Measurements from ENCODE around the gene PMM2.

Gene PMM2

DNA sequence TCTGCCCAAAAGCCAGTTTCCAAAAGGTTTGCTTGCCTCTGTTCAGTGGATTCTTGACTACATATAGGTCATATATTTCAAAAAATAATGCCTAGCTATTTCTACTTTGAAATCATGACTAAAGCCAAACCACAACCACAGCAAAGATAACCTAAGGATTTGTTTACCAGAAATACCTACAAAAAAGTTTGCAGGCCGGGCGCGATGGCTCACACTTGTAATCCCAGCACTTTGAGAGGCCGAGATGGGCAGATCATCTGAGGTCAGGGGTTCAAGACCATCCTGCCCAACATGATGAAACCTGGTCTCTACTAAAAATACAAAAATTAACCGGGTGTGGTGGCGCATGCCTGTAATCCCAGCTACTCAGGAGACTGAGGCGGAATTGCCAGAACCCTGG, 56.0 kb downstream of the PMM2 start:
- no peak for TF ChIP-seq SIN3A (IDR thresholded peaks at IDR 0.05; ENCODE audit: borderline replicate concordance, insufficient read depth, low read length)
- no peak for TF ChIP-seq FOXP2 (optimal IDR thresholded peaks at IDR 0.05; ENCODE audit: borderline replicate concordance, extremely low read depth, extremely low read length, insufficient read depth)
- TF ChIP-seq, protein P1, sequence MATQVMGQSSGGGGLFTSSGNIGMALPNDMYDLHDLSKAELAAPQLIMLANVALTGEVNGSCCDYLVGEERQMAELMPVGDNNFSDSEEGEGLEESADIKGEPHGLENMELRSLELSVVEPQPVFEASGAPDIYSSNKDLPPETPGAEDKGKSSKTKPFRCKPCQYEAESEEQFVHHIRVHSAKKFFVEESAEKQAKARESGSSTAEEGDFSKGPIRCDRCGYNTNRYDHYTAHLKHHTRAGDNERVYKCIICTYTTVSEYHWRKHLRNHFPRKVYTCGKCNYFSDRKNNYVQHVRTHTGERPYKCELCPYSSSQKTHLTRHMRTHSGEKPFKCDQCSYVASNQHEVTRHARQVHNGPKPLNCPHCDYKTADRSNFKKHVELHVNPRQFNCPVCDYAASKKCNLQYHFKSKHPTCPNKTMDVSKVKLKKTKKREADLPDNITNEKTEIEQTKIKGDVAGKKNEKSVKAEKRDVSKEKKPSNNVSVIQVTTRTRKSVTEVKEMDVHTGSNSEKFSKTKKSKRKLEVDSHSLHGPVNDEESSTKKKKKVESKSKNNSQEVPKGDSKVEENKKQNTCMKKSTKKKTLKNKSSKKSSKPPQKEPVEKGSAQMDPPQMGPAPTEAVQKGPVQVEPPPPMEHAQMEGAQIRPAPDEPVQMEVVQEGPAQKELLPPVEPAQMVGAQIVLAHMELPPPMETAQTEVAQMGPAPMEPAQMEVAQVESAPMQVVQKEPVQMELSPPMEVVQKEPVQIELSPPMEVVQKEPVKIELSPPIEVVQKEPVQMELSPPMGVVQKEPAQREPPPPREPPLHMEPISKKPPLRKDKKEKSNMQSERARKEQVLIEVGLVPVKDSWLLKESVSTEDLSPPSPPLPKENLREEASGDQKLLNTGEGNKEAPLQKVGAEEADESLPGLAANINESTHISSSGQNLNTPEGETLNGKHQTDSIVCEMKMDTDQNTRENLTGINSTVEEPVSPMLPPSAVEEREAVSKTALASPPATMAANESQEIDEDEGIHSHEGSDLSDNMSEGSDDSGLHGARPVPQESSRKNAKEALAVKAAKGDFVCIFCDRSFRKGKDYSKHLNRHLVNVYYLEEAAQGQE (IDR thresholded peaks at IDR 0.05; ENCODE audit: insufficient read depth in 1 of 2, low read depth in 2 of 2, low read length in 2 of 2) = no peak
- TF ChIP-seq POLR2AphosphoS5 (IDR thresholded peaks at IDR 0.05; ENCODE audit: low read depth, low read length) = no peak
- no peak for TF ChIP-seq TAF1 (IDR thresholded peaks at IDR 0.05; ENCODE audit: borderline replicate concordance, insufficient read depth, low read length)

DNA sequence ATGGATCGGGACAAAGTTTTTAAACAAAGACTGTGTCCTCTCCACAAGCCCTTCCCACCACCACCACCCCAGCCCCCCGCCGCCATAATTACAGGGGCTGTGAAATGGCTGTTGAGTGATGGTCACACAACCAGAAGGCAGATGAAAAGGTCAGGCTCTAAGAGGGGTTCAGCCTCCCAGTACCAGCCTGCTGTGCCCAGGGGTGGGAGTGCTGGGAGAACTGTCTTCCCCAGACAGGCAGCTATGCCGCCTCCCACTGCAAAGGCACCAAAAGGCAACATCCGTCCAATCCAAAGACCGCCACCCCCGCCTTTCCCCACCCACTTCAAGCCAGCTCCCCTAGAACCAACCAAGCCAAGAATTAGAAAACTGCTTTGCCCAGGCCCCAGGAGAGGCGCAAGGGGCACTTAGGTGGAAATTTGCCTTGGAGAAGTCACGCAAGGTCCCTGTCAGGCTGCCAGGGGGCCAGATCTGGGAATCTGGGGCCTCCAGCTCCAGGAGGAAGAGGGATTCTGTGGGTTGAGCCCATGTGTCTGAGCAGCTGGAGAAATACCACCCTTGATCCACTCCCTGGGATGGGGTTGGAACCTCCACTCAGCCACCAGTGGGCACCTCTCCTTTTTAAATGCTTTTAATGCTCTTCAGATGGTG, 56.8 kb downstream of the PMM2 start:
- TF ChIP-seq SIN3A (IDR thresholded peaks at IDR 0.05; ENCODE audit: borderline replicate concordance, insufficient read depth, low read length) (no peak), POLR2AphosphoS5 (IDR thresholded peaks at IDR 0.05; ENCODE audit: low read depth, low read length) (no peak), TAF1 (IDR thresholded peaks at IDR 0.05; ENCODE audit: borderline replicate concordance, insufficient read depth, low read length) (no peak), FOXP2 (optimal IDR thresholded peaks at IDR 0.05; ENCODE audit: borderline replicate concordance, extremely low read depth, extremely low read length, insufficient read depth) (no peak)
- TF ChIP-seq, protein P1 (IDR thresholded peaks at IDR 0.05; ENCODE audit: insufficient read depth in 1 of 2, low read depth in 2 of 2, low read length in 2 of 2) = no peak

DNA sequence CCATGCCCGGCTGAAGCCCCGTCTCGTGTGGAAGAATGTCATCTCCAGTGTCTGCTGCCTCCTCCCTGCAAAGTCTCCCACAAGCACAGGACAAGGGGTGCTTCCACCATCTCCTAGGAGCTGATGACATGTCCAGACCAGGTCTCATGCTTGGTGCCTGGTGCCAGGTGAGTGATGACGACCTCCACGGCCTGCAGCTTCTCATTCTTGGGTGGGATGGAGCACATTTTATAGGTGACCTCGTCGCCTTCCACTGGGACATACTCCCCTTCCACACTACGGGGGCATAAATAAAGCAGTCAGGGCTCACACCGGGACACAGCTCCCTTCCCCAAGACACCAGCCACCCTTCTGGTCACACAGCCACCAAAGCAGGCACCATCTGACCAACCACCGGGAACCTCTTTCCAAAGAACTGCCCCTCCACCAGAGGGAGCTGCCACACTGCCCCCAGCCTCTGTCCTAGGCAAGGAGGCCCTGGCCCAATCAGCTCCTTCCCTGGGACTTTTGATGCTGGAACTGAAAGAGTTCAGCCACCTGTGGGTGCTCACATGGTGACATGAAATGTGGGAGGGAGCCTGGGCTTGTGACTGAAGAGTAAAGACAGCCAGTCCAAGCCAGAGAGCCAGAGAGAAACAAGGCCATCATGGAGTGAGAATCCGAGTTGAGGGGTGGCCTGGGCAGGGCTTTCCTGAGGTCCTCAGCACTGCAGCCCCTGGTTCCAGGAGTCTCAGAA, 57.6 kb downstream of the PMM2 start:
- no peak for TF ChIP-seq TAF1 (IDR thresholded peaks at IDR 0.05; ENCODE audit: borderline replicate concordance, insufficient read depth, low read length)
- TF ChIP-seq POLR2AphosphoS5 (IDR thresholded peaks at IDR 0.05; ENCODE audit: low read depth, low read length) = no peak
- TF ChIP-seq, protein P1 (IDR thresholded peaks at IDR 0.05; ENCODE audit: insufficient read depth in 1 of 2, low read depth in 2 of 2, low read length in 2 of 2) = no peak
- no peak for TF ChIP-seq FOXP2 (optimal IDR thresholded peaks at IDR 0.05; ENCODE audit: borderline replicate concordance, extremely low read depth, extremely low read length, insufficient read depth)
- TF ChIP-seq SIN3A (IDR thresholded peaks at IDR 0.05; ENCODE audit: borderline replicate concordance, insufficient read depth, low read length) = no peak

DNA sequence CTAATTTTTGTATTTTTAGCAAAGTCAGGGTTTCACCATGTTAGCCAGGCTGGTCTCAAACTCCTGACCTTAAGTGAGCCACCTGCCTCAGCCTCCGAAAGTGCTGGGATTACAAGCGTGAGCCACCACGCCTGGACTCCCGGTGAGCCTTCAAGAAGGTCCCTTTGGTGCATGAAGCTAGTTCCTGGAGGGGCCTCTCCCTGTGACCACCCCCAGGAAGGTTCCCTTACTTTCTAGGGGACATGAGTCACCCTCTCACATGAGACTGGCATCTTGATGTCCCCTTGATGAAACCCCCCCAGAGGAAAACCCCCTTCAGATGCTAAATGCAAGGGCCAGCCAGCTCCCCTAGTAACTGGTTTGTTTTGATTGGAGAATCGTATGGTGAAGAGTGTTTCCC, 58.3 kb downstream of the PMM2 start:
- TF ChIP-seq SIN3A (IDR thresholded peaks at IDR 0.05; ENCODE audit: borderline replicate concordance, insufficient read depth, low read length) (no peak), POLR2AphosphoS5 (IDR thresholded peaks at IDR 0.05; ENCODE audit: low read depth, low read length) (no peak), TAF1 (IDR thresholded peaks at IDR 0.05; ENCODE audit: borderline replicate concordance, insufficient read depth, low read length) (no peak), FOXP2 (optimal IDR thresholded peaks at IDR 0.05; ENCODE audit: borderline replicate concordance, extremely low read depth, extremely low read length, insufficient read depth) (no peak)
- TF ChIP-seq, protein P1 (IDR thresholded peaks at IDR 0.05; ENCODE audit: insufficient read depth in 1 of 2, low read depth in 2 of 2, low read length in 2 of 2) = no peak

Data from PFSK-1 (cell line).